HG02840 (cell line): Measurements from ENCODE around the gene PIP5K1A.

Source experiments
- ATAC-seq: cut with Tn5 transposase; IDR thresholded peaks from one replicate; pipeline ENCODE4 v1.9.1; 2021; ENCODE audit warnings: mild to moderate bottlenecking, moderate library complexity, moderate number of reproducible peaks; ENCODE audit not compliant: unreplicated experiment, low FRiP score

PIP5K1A gene

DNA sequence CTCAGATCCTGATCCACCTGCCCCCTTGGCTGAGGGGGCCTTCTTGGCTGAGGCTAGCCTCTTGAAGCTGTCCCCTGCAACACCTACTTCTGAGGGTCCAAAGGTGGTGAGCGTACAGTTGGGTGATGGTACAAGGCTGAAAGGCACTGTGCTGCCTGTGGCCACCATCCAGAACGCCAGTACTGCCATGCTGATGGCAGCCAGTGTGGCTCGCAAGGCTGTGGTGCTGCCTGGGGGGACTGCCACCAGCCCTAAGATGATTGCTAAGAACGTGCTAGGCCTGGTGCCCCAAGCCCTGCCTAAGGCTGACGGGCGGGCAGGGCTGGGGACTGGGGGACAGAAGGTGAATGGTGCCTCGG lies 89.0 kb downstream of the PIP5K1A start:
- ATAC-seq = no peak

DNA sequence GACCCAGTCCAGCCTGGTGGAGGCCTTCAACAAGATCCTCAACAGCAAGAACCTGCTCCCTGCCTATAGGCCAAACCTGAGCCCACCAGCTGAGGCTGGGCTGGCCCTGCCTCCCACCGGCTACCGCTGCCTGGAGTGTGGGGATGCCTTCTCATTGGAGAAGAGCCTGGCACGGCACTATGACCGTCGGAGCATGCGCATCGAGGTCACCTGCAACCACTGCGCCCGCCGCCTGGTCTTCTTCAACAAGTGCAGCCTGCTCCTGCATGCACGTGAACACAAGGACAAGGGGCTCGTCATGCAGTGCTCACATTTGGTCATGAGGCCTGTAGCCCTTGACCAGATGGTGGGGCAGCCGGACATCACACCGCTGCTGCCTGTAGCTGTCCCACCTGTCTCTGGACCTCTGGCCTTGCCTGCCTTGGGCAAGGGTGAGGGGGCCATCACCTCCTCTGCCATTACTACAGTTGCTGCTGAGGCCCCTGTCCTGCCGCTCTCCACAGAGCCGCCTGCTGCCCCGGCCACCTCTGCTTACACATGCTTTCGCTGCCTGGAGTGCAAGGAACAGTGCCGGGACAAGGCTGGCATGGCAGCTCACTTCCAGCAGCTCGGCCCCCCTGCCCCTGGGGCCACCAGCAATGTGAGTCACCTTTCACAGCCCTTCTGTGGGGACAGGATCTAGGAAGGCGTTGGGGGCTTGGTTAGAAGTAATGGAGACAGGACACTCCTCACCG lies 89.6 kb downstream of the PIP5K1A start:
- no peak for ATAC-seq

DNA sequence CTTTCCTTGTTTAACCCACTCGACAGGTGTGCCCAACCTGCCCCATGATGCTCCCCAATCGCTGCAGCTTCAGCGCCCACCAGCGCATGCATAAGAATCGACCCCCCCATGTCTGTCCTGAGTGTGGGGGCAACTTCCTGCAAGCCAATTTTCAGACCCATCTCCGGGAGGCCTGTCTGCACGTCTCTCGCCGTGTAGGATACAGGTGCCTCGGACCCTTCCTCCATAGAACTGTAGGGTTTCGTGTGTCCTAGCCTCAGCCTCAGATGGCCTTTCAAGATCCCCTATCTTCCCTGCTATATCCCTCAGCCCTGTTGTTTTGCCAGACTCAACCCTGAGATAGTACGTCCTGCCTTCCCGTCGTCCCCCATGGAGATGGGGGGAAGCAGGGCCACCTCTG lies 90.2 kb downstream of the PIP5K1A start:
- ATAC-seq = no peak

DNA sequence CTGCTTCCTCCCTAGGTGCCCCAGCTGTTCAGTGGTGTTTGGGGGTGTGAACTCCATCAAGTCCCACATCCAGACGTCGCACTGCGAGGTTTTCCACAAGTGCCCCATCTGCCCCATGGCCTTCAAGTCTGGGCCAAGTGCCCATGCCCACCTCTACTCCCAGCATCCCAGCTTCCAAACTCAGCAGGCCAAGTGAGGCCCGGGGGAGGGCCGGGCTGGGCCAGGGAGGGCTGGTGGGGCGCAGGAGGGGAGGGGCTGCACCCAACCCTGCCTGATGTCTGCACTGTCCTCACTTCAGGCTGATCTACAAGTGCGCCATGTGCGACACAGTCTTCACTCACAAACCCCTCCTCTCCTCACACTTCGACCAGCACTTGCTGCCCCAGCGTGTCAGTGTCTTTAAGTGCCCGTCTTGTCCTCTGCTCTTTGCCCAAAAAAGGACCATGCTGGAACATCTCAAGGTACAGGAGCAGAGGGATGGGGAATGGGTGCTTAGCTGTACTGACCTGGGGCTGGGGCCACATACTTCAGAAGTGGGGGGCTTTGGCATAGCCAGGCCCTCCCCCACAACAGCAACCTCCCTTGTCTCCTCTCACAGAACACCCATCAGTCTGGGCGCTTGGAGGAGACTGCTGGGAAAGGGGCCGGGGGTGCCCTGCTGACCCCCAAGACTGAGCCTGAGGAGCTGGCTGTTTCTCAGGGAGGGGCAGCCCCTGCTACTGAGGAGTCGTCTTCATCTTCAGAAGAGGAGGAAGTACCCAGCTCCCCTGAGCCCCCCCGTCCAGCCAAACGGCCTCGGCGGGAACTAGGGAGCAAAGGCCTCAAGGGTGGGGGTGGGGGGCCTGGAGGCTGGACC lies 91.0 kb downstream of the PIP5K1A start:
- ATAC-seq = no peak

DNA sequence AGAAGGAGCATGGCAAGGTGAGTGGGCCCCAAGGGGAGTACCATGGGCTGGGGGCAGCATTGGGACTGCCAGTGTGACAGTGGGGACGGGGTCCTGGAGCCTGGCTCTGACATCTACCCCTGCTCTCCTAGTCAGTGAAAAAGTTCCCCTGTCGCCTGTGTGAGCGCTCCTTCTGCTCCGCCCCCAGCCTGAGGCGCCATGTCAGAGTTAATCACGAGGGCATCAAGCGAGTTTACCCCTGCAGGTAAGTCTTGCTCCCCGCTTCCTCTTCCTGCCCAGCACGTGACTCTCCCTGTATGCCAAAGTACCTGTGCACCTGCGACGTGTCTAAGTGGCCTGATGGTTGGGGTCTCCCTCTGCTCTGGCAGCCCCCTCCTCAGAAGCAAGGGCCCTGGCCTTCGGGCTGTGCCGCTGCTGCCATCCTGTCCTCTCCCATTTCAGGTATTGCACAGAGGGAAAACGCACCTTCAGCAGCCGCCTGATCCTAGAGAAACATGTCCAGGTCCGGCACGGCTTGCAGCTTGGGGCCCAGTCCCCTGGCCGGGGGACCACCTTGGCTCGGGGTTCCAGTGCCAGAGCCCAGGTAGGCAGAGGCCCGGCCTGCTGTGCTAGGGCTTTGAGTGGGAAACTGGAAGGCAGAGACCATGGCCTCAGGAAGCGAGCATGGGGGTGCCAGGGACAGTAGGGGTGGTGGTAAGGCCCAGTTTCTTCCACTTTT lies 91.8 kb downstream of the PIP5K1A start:
- no peak for ATAC-seq

DNA sequence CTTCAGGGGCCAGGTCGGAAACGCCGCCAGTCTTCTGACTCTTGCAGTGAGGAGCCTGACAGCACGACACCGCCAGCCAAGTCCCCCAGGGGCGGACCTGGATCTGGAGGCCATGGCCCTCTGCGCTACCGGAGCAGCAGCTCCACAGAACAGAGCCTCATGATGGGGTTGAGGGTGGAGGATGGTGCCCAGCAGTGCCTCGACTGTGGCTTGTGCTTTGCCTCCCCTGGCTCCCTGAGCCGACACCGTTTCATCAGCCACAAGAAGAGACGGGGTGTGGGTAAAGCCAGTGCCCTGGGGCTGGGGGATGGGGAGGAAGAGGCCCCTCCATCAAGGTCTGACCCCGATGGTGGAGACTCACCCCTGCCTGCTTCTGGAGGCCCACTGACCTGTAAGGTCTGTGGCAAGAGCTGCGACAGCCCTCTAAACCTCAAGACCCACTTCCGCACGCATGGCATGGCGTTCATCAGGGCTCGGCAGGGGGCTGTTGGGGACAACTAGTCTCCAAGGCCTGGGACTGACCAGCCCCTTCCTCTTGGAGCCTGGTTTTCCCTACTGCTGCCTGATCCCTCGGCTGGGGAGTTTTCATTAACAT lies 92.5 kb downstream of the PIP5K1A start:
- no peak for ATAC-seq

DNA sequence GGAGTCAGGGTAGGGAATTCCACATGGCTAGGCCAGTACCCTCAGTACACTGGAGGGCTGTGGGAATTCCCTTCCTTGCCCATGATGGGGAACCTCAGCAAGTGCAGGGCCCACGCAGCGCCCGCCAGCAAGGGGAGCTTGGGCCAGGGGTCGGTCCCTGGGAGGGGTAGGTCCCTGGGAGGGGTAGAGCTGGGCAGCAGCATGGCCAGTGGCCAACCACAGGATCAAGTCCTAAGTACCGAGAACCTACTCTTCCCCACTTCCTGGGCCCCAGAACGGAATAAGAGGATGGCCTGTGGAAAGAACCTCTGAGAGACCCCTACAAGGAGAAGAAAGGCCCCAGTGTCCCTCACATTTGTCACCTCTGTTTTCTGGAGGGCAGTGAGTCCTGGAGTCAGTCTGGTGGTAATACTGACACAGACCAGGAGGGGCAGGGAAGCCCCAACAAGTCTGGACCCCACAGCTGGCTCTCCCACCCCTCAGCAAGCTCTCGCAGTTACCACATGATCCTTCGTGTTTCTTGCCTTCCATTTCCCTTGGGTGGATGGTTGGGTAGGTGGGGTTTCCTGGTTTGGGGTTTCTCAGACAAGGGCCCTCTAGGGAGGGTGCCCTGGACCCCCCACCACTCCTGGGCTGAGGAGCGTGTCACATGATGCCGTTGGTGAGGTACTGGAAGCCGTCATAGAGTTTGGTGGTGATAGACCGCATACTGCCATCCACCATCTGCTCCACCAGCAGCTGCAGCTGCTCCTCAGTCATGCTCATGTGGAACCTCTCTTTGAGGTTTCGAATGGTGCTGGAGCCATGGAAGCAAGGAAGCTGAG lies 94.1 kb downstream of the PIP5K1A start:
- ATAC-seq = no peak

DNA sequence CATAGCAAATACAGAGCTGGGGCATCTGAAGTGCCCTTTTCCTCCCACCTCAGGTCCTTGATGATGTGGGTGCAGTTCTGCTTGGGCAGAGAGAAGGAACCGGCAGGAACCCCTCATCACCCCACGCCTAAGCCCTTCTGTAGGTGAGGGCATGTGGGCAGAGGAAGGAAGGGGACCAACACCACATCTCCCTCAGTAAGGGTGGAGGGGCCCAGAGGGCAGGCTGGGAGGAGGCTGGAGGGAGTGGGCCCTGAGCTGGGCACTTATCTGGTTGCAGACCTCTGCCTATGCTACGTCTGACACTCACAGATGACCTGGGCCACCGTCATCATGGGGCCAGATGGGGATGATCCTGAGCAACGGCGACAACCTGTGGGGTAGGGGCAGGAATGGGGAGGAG lies 94.7 kb downstream of the PIP5K1A start:
- no peak for ATAC-seq

DNA sequence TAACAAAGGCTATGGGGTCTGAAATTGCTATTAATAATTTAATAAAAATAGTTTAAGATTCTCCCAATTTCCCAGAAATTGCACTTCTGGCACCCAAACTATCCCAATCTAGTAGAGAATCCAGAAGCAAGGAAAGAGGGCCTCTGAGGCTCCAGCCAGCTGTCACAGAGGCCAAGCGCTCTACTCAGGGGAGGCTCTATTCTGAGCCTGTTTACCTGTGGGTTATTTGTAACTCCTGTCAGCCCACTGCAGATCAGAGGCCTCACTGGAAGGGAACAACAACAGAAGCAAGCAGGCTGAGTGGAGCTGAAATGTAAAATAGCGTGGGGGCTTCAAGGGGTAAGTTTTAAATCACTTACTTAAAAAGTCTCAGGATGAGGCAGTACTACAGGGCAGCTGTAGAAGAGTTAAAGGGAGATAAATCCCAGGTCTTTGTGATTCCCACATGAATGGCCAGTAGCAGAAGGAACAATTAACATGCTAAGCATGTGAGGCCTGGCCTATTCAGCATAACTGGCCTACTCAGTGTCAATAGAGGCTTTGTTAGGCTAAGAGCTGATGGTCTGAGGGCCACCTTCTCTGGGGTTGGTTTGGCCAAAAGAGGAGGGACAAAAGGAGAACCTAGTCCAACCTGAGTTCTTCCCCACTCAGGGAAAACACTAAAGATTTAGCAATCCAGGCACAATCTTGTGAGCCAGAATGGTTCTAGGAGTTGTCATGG lies 96.5 kb downstream of the PIP5K1A start:
- no peak for ATAC-seq
